NCI-H1694 (cell line): Measurements from ENCODE around the gene LRRK1.

Experiments used
- DNase-seq: peaks from one replicate; lab custom pipeline; 2025; lab: John Stamatoyannopoulos, UW

Gene LRRK1

GRCh38 chr15:101006931-101007691 is 88.0 kb downstream of the LRRK1 start:
- peak; percentile 80 for DNase-seq

GRCh38 chr15:101008158-101009139 is 89.3 kb downstream of the LRRK1 start:
- peak; percentile 56 for DNase-seq

- no peak for DNase-seq
These were observed 90.0 kb downstream of the LRRK1 start for GRCh38 chr15:101009176-101009575.

GRCh38 chr15:101010781-101011180 is 91.6 kb downstream of the LRRK1 start:
- DNase-seq, result no peak

GRCh38 chr15:101012326-101013200 is 93.4 kb downstream of the LRRK1 start:
- DNase-seq, result no peak

- no peak for DNase-seq
These were observed 94.0 kb downstream of the LRRK1 start for GRCh38 chr15:101013201-101013550.

GRCh38 chr15:101013769-101014675 is 94.9 kb downstream of the LRRK1 start:
- no peak for DNase-seq

GRCh38 chr15:101014921-101015841 is 96.0 kb downstream of the LRRK1 start:
- peak; percentile 46 for DNase-seq

- DNase-seq, result no peak
These were observed 97.4 kb downstream of the LRRK1 start for GRCh38 chr15:101016581-101016980.

- no peak for DNase-seq
These were observed 98.1 kb downstream of the LRRK1 start for GRCh38 chr15:101017093-101017754.

- no peak for DNase-seq
These were observed 98.9 kb downstream of the LRRK1 start for GRCh38 chr15:101018016-101018415.

- DNase-seq, result no peak
These were observed 99.3 kb downstream of the LRRK1 start for GRCh38 chr15:101018450-101018849.

- no peak for DNase-seq
These were observed 100.3 kb downstream of the LRRK1 start for GRCh38 chr15:101019366-101019896.

- no peak for DNase-seq
These were observed 101.3 kb downstream of the LRRK1 start for GRCh38 chr15:101020451-101020850.

- DNase-seq, result no peak
These were observed 101.8 kb downstream of the LRRK1 start for GRCh38 chr15:101020945-101021344.

GRCh38 chr15:101022306-101022705 is 103.1 kb downstream of the LRRK1 start:
- DNase-seq, result no peak

- no peak for DNase-seq
These were observed 103.7 kb downstream of the LRRK1 start for GRCh38 chr15:101022876-101023275.

- no peak for DNase-seq
These were observed 104.4 kb downstream of the LRRK1 start for GRCh38 chr15:101023501-101024072.
